ENCODE measurements around the gene ISY1. TPM values are rescaled to one million over a fixed set of nuclear protein-coding genes. Genes with fewer than 3 reads are reported as not detected.
"Not testable (repeated sequence)": the region's sequence is repeated elsewhere in the genome, so short reads cannot be mapped to it uniquely, and the experiment has no call there.

The ISY1 gene
- total RNA-seq, 1 experiment from 2014 or later = 62.3 TPM

- H3K4me2 ChIP-seq = peak overlapping the region; percentile 14
- no peak overlapping the region for H2AFZ ChIP-seq
- no peaks in the 10 kb centered on the region for H4K20me1 ChIP-seq (ENCODE audit: insufficient read depth)
- BruUV-seq (replicated peaks) = no TSS peak
- H3K4me1 ChIP-seq (replicated peaks; ENCODE audit: insufficient read depth) = peaks cover 32% of the 10 kb centered on the region
- H3K27me3 ChIP-seq (ENCODE audit: insufficient read depth, low read depth) = no peaks in the 10 kb centered on the region
- peaks cover 31% of the 10 kb centered on the region for H3F3A ChIP-seq (ENCODE audit: insufficient read depth, low read depth)
- no peaks in the 10 kb centered on the region; the same call in 1 of the 2 replicates for H3K9me2 ChIP-seq (ENCODE audit: insufficient read depth)
- H3K4me3 ChIP-seq = no peak overlapping the region
- DNase-seq = peak; percentile 61 to 63
- peak overlapping the region; percentile 23; the same call in 1 of the 2 replicates for H3K27ac ChIP-seq
- no peak for TF ChIP-seq EZH2 (IDR thresholded peaks at IDR 0.05; ENCODE audit: low read depth)
- TF ChIP-seq CTCF (conservative IDR thresholded peaks at IDR 0.05) = no peak
- no peaks in the 10 kb centered on the region; the same call in 1 of the 2 replicates for H3K9me3 ChIP-seq (ENCODE audit: insufficient read depth, low read depth)
- no peaks in the 10 kb centered on the region for H3K79me2 ChIP-seq (ENCODE audit: low read depth)
- intact Hi-C loops (cut with micrococcal nuclease; ENCODE audit: unreplicated experiment) = loop anchor here (1.0 to 2.0 kb wide), 2 partner anchors 13 to 48 kb away; no protein-coding TSS in a partner anchor
- ChIA-PET POLR2A (ENCODE audit: unreplicated experiment) (no interaction called here), CTCF (interaction anchor here (2.6 kb wide), 1 partner anchor 48 kb away, joined by 21 read pairs; no protein-coding TSS in a partner anchor)
- no peaks in the 10 kb centered on the region for H3K36me3 ChIP-seq (ENCODE audit: low read depth)
These were observed 36.5 kb upstream of the ISY1 start for GRCh38 chr3:129197321-129197720.

DNA sequence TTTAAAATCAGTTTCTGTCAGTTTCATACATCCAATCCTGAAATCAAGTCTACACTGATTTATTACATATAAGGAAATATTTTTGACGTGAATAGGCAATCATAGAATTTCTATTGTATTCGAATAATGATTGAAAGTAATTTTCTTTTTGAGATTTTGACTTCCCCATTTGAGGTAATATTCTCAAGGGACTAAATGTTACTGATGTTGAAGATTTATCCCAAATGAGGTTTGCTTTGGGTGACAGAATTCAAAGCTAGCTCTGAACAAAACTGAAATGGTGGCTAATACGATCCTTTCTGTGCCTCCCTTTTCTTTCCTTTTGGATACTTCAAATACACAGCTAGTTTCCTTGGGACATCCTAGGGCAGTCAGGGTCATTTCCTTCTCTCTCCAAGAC, 35.7 kb upstream of the ISY1 start:
- CTCF ChIA-PET = interaction anchor here (0.7 to 2.6 kb wide), 4 partner anchors 11 to 227 kb away, joined by 3 to 21 read pairs (median 4); no protein-coding TSS in a partner anchor

GRCh38 chr3:129195731-129196256, 34.9 kb upstream of the ISY1 start:
- Histone ChIP-seq H3K27me3 (ENCODE audit: insufficient read depth, low read depth) (no peaks in the 10 kb centered on the region), H3K79me2 (ENCODE audit: low read depth) (no peaks in the 10 kb centered on the region), H3K36me3 (ENCODE audit: low read depth) (no peaks in the 10 kb centered on the region), H3K4me1 (replicated peaks; ENCODE audit: insufficient read depth) (peaks cover 32% of the 10 kb centered on the region), H4K20me1 (ENCODE audit: insufficient read depth) (no peaks in the 10 kb centered on the region), H3K9me2 (ENCODE audit: insufficient read depth) (no peaks in the 10 kb centered on the region; the same call in 1 of the 2 replicates), H2AFZ (peak overlapping the region; percentile 61), H3K9me3 (ENCODE audit: insufficient read depth, low read depth) (no peaks in the 10 kb centered on the region), H3K4me3 (peak overlapping the region; percentile 10; the same call in 1 of the 2 replicates), H3K27ac (peak overlapping the region; percentile 71), H3K4me2 (peak overlapping the region; percentile 70), H3F3A (ENCODE audit: insufficient read depth, low read depth) (peaks cover 31% of the 10 kb centered on the region)
- peak; percentile 57 to 84 for DNase-seq
- CTCF ChIA-PET = interaction anchor here (0.7 to 2.6 kb wide), 4 partner anchors 10 to 226 kb away, joined by 3 to 21 read pairs (median 4); no protein-coding TSS in a partner anchor
- POLR2A ChIA-PET (ENCODE audit: unreplicated experiment) = interaction anchor here (0.6 to 0.8 kb wide), 3 partner anchors 12 to 43 kb away, joined by 3 to 4 read pairs (median 4); no protein-coding TSS in a partner anchor
- no peak for TF ChIP-seq EZH2 (IDR thresholded peaks at IDR 0.05; ENCODE audit: low read depth)
- TF ChIP-seq CTCF (conservative IDR thresholded peaks at IDR 0.05) = no peak
- BruUV-seq (replicated peaks) = no TSS peak
- intact Hi-C loops (cut with micrococcal nuclease; ENCODE audit: unreplicated experiment) = loop anchor here (2.0 kb wide), 1 partner anchor 15 kb away; no protein-coding TSS in a partner anchor

More for the DNA sequence above, 35.7 kb upstream of the ISY1 start:
- DNase-seq = no peak
- H3K36me3 ChIP-seq (ENCODE audit: low read depth) = no peaks in the 10 kb centered on the region
- no peaks in the 10 kb centered on the region for H4K20me1 ChIP-seq (ENCODE audit: insufficient read depth)
- H3K4me3 ChIP-seq = no peak overlapping the region
- H3F3A ChIP-seq (ENCODE audit: insufficient read depth, low read depth) = peaks cover 31% of the 10 kb centered on the region
- H3K4me1 ChIP-seq (replicated peaks; ENCODE audit: insufficient read depth) = peaks cover 32% of the 10 kb centered on the region
- H3K9me3 ChIP-seq (ENCODE audit: insufficient read depth, low read depth) = no peaks in the 10 kb centered on the region
- TF ChIP-seq EZH2 (IDR thresholded peaks at IDR 0.05; ENCODE audit: low read depth) (no peak), CTCF (conservative IDR thresholded peaks at IDR 0.05) (no peak)
- peak overlapping the region; percentile 71 for H3K27ac ChIP-seq
- peak overlapping the region; percentile 70 for H3K4me2 ChIP-seq
- no peaks in the 10 kb centered on the region for H3K27me3 ChIP-seq (ENCODE audit: insufficient read depth, low read depth)
- intact Hi-C loops (cut with micrococcal nuclease; ENCODE audit: unreplicated experiment) = loop anchor here (2.0 kb wide), 1 partner anchor 14 kb away; no protein-coding TSS in a partner anchor
- BruUV-seq (replicated peaks) = no TSS peak
- H3K9me2 ChIP-seq (ENCODE audit: insufficient read depth) = no peaks in the 10 kb centered on the region; the same call in 1 of the 2 replicates
- H2AFZ ChIP-seq = no peak overlapping the region
- H3K79me2 ChIP-seq (ENCODE audit: low read depth) = no peaks in the 10 kb centered on the region
- POLR2A ChIA-PET (ENCODE audit: unreplicated experiment) = interaction anchor here (0.8 kb wide), 1 partner anchor 13 kb away, joined by 3 read pairs; no protein-coding TSS in a partner anchor

DNA sequence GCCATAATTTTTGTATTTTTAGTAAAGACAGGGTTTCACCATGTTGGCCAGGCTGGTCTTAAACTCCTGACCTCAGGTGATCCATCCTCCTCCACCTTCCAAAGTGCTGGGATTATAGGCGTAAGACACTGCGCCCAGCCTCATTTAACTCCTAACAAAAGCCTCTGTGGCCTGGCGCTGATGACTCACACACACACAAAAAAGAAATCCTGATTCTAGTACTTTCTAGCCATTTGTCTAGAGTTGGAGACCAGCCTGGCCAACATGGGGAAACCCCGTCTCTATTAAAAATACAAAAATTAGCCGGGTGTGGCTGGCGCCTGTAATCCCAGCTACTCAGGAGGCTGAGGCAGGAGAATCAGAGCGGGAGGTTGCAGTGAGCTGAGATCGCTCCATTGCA, 28.9 kb upstream of the ISY1 start:
- BruUV-seq (replicated peaks); H3K27me3 ChIP-seq (ENCODE audit: insufficient read depth, low read depth); H4K20me1 ChIP-seq (ENCODE audit: insufficient read depth); H3K4me3 ChIP-seq; DNase-seq; H3K9me2 ChIP-seq (ENCODE audit: insufficient read depth); intact Hi-C loops (cut with micrococcal nuclease; ENCODE audit: unreplicated experiment); H3K4me2 ChIP-seq; H3K27ac ChIP-seq; H3K36me3 ChIP-seq (ENCODE audit: low read depth); H3K9me3 ChIP-seq (ENCODE audit: insufficient read depth, low read depth); CTCF ChIA-PET; H2AFZ ChIP-seq: not testable (repeated sequence)
- POLR2A ChIA-PET (ENCODE audit: unreplicated experiment) = interaction anchor here (0.6 kb wide), 1 partner anchor 56 kb away, joined by 4 read pairs; no protein-coding TSS in a partner anchor
- Histone ChIP-seq H3F3A (ENCODE audit: insufficient read depth, low read depth) (peaks cover 35% of the 10 kb centered on the region), H3K4me1 (replicated peaks; ENCODE audit: insufficient read depth) (peaks cover 13% of the 10 kb centered on the region; the same call in 1 of the 2 replicates), H3K79me2 (ENCODE audit: low read depth) (peaks cover 17% of the 10 kb centered on the region)
